Peyer's patch (tissue), 4 donors: ENCODE results near the gene C4A.
"Not testable (repeated sequence)": the region's sequence is repeated elsewhere in the genome, so short reads cannot be mapped to it uniquely, and the experiment has no call there.

Source experiments
- POLR2A ChIP-seq, 2 donors: fragments of 450-650 bp; IDR thresholded peaks; one replicate each; pipeline ENCODE4 v1.5.1; 2017; ENCODE audit warnings: antibody characterized with exemption in 2 of 2, mild to moderate bottlenecking in 2 of 2, moderate library complexity in 2 of 2
- TF ChIP-seq, protein P1 (sequence below), 6 experiments: fragments of 450-650 bp in 4 of 6; fragments of 200-600 bp in 2 of 6; sonication (generic) in 1 of 6; IDR thresholded peaks; one replicate each; pipeline ENCODE4 v1.5.1; 2017 to 2019; ENCODE audit warnings: antibody characterized with exemption in 6 of 6, mild to moderate bottlenecking in 3 of 6, moderate library complexity in 1 of 6

DNA sequence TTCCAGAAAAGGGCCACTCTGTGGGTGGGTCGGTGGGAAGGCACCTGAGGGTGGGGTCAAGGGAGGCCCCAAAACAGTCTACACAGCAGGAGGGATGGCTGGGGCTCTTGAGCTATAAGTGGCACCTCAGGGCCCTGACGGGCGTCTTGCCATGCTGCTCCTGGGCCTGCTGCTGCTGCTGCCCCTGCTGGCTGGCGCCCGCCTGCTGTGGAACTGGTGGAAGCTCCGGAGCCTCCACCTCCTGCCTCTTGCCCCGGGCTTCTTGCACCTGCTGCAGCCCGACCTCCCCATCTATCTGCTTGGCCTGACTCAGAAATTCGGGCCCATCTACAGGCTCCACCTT, 23.7 kb downstream of the C4A start:
- not testable (repeated sequence) for TF ChIP-seq POLR2A (IDR thresholded peaks at IDR 0.05)
- TF ChIP-seq, protein P1, sequence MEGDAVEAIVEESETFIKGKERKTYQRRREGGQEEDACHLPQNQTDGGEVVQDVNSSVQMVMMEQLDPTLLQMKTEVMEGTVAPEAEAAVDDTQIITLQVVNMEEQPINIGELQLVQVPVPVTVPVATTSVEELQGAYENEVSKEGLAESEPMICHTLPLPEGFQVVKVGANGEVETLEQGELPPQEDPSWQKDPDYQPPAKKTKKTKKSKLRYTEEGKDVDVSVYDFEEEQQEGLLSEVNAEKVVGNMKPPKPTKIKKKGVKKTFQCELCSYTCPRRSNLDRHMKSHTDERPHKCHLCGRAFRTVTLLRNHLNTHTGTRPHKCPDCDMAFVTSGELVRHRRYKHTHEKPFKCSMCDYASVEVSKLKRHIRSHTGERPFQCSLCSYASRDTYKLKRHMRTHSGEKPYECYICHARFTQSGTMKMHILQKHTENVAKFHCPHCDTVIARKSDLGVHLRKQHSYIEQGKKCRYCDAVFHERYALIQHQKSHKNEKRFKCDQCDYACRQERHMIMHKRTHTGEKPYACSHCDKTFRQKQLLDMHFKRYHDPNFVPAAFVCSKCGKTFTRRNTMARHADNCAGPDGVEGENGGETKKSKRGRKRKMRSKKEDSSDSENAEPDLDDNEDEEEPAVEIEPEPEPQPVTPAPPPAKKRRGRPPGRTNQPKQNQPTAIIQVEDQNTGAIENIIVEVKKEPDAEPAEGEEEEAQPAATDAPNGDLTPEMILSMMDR (IDR thresholded peaks at IDR 0.05) = not testable (repeated sequence)
